ENCODE data around the gene OR2AE1. TPM values are rescaled to one million over a fixed set of nuclear protein-coding genes. Genes with fewer than 3 reads are reported as not detected.

OR2AE1 gene
- total and polyA plus RNA-seq, 9 of the 15 experiments (the other 6 are each of a cell fraction or from before 2014, with no cell fraction given), result 0.27 TPM; not detected in 8

DNA sequence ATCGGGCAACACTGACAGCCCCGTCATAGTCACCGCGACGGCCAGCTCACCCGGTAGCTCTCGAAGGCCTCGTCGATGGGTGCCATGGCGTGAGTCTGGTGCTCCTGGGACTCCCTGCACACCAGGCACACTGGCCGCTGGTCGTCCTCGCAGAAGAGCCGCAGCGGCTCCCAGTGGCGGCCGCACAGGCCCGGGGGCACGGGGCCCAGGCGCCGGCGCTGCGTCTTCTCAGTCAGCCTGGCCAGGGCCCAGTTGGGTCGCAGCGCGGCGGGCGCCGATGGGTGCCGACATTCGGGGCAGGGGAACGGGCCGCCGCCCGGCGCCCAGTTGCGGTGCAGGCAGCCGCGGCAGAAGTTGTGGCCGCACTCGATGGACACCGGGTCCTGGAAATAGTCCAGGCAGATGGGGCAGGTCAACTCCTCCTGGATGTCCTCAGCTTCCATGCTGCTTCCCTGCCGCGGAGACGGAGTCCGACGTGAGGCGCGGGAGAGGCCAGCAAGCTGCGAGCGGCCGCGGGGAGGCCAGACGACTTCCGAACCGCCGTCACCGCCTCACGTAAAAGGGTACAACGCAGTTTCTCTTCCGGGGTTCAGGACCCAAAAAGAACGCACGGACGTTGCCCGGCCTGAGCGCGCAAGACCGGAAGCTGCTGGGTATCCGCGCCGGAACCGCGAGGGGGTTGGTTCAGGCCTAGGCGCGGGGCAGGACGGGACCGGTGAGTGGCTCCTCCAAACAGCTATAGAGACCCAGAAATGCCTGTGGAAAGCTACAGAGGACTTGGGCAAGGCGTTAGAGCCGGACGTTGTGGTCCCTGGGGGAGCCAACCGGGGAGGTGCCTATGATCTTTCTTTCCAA, 42.4 kb upstream of the OR2AE1 start, which contains the start of gene TRIM4 (continued):
- TF ChIP-seq, protein P1, sequence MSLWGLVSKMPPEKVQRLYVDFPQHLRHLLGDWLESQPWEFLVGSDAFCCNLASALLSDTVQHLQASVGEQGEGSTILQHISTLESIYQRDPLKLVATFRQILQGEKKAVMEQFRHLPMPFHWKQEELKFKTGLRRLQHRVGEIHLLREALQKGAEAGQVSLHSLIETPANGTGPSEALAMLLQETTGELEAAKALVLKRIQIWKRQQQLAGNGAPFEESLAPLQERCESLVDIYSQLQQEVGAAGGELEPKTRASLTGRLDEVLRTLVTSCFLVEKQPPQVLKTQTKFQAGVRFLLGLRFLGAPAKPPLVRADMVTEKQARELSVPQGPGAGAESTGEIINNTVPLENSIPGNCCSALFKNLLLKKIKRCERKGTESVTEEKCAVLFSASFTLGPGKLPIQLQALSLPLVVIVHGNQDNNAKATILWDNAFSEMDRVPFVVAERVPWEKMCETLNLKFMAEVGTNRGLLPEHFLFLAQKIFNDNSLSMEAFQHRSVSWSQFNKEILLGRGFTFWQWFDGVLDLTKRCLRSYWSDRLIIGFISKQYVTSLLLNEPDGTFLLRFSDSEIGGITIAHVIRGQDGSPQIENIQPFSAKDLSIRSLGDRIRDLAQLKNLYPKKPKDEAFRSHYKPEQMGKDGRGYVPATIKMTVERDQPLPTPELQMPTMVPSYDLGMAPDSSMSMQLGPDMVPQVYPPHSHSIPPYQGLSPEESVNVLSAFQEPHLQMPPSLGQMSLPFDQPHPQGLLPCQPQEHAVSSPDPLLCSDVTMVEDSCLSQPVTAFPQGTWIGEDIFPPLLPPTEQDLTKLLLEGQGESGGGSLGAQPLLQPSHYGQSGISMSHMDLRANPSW (CRISPR knock-in tag; IDR thresholded peaks at IDR 0.05), result no peak; the same call in 1 of the 2 replicates
- TF ChIP-seq NRF1 (conservative IDR thresholded peaks at IDR 0.05 in 1 of 2, IDR thresholded peaks at IDR 0.05 in 1 of 2) (peak; percentile 87 to 90), TGIF2 (CRISPR knock-in tag; IDR thresholded peaks at IDR 0.05) (peak; percentile 89), EWSR1 (IDR thresholded peaks at IDR 0.05; ENCODE audit: borderline replicate concordance, low read depth, partially characterized antibody) (no peak), PRPF4 (IDR thresholded peaks at IDR 0.05; ENCODE audit: insufficient read depth, low read depth, low read length, poor library complexity, severe bottlenecking) (no peak), PRMT5 (CRISPR knock-in tag; IDR thresholded peaks at IDR 0.05) (no peak), IRF1 (CRISPR knock-in tag; IDR thresholded peaks at IDR 0.05; ENCODE audit: borderline replicate concordance) (no peak), TOE1 (IDR thresholded peaks at IDR 0.05; ENCODE audit: borderline replicate concordance) (no peak), TOE1 (CRISPR knock-in tag; IDR thresholded peaks at IDR 0.05; ENCODE audit: borderline replicate concordance, low read depth) (no peak), GABPB2 (CRISPR knock-in tag; conservative IDR thresholded peaks at IDR 0.05) (no peak), HSF4 (CRISPR knock-in tag; IDR thresholded peaks at IDR 0.05; ENCODE audit: borderline replicate concordance) (no peak), STAG1 (CRISPR knock-in tag; IDR thresholded peaks at IDR 0.05; ENCODE audit: borderline replicate concordance) (peak; percentile 70), POLR2H (tag; IDR thresholded peaks at IDR 0.05; ENCODE audit: low read depth) (peak; percentile 88), NFE2L1 (tag; IDR thresholded peaks at IDR 0.05; ENCODE audit: borderline replicate concordance, low read depth) (no peak), SRSF9 (IDR thresholded peaks at IDR 0.05; ENCODE audit: borderline replicate concordance, low read depth, low read length) (no peak)
- TF ChIP-seq, protein P2, sequence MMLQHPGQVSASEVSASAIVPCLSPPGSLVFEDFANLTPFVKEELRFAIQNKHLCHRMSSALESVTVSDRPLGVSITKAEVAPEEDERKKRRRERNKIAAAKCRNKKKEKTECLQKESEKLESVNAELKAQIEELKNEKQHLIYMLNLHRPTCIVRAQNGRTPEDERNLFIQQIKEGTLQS (IDR thresholded peaks at IDR 0.05), result no peak
- TF ChIP-seq, protein P2 (CRISPR knock-in tag; conservative IDR thresholded peaks at IDR 0.05), result peak; percentile 61; the same call in 1 of the 2 replicates
- TF ChIP-seq, protein P3, sequence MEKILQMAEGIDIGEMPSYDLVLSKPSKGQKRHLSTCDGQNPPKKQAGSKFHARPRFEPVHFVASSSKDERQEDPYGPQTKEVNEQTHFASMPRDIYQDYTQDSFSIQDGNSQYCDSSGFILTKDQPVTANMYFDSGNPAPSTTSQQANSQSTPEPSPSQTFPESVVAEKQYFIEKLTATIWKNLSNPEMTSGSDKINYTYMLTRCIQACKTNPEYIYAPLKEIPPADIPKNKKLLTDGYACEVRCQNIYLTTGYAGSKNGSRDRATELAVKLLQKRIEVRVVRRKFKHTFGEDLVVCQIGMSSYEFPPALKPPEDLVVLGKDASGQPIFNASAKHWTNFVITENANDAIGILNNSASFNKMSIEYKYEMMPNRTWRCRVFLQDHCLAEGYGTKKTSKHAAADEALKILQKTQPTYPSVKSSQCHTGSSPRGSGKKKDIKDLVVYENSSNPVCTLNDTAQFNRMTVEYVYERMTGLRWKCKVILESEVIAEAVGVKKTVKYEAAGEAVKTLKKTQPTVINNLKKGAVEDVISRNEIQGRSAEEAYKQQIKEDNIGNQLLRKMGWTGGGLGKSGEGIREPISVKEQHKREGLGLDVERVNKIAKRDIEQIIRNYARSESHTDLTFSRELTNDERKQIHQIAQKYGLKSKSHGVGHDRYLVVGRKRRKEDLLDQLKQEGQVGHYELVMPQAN (IDR thresholded peaks at IDR 0.05; ENCODE audit: borderline replicate concordance), result no peak; the same call in 1 of the 2 replicates
- TF ChIP-seq, protein P4, sequence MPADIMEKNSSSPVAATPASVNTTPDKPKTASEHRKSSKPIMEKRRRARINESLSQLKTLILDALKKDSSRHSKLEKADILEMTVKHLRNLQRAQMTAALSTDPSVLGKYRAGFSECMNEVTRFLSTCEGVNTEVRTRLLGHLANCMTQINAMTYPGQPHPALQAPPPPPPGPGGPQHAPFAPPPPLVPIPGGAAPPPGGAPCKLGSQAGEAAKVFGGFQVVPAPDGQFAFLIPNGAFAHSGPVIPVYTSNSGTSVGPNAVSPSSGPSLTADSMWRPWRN (IDR thresholded peaks at IDR 0.05; ENCODE audit: low read depth), result no peak

Data from K562 (cell line).